Activated naive CD8-positive, alpha-beta T cell (primary cell): ENCODE measurements around the gene HIRA.
A peak's percentile ranks its signal among the peaks of the same experiment; 100 is the strongest.

ENCODE experiments used
- H3K27ac Mint-ChIP-seq: one replicate; pipeline ENCODE4 v1.8.0; 2021; ENCODE audit warnings: mixed read lengths
- H3K27me3 Mint-ChIP-seq: one replicate; pipeline ENCODE4 v1.8.0; 2021; ENCODE audit warnings: mixed read lengths
- H3K36me3 Mint-ChIP-seq: one replicate; pipeline ENCODE4 v1.8.0; 2021; ENCODE audit warnings: mixed read lengths
- H3K4me1 Mint-ChIP-seq: one replicate; pipeline ENCODE4 v1.8.0; 2021; ENCODE audit warnings: low read depth, mixed read lengths
- H3K4me3 Mint-ChIP-seq: one replicate; pipeline ENCODE4 v1.8.0; 2021; ENCODE audit warnings: mild to moderate bottlenecking, mixed read lengths
- H3K9me3 Mint-ChIP-seq: one replicate; pipeline ENCODE4 v1.8.0; 2021; ENCODE audit warnings: low read depth, mixed read lengths

Gene HIRA

DNA sequence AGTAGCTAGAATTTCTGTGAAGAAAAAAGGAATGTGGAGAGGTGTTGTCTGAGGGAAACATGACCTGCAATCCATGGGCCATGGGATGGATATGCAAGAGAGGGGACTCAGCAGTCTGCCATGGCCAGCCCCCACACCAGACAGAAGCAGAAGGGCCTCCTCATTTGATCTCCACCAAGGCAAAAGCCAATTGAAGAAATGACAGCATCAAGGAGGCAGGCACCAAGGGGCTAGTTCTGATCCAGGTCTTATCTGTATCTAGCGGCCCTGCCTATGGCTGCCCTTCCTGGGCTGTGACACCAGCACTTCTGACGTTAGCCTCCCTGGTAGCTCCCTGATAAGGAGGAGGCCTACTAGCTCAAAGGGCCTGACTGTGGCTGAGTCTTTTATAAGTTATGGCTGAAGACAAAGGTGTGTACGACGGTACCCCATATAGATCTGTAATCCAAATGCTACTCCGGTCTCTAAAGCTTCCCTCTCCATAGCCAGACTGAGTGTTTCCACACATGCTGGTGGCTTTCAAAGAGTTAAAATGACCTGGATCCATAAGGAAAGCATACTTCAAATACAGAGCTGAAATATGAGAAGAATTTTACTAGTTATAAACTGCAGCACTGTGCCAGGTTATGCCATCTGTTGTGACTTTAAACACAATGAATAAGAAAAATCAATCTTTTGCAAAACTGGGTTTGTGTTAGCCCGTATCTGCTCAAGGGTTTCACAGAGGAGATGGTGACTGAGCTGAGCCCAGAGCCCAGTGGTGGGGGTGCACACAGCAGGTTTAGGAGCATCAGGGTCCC lies 34.4 kb downstream of the HIRA start:
- peaks cover 16% of the 10 kb centered on the region for H3K36me3 Mint-ChIP-seq
- H3K9me3 Mint-ChIP-seq = no peaks in the 10 kb centered on the region
- H3K4me1 Mint-ChIP-seq = no peaks in the 10 kb centered on the region
- no peak overlapping the region for H3K4me3 Mint-ChIP-seq
- no peak overlapping the region for H3K27ac Mint-ChIP-seq
- H3K27me3 Mint-ChIP-seq = no peaks in the 10 kb centered on the region

- Mint-ChIP-seq H3K27ac (no peak overlapping the region), H3K36me3 (peaks cover 14% of the 10 kb centered on the region), H3K4me3 (no peak overlapping the region), H3K9me3 (no peaks in the 10 kb centered on the region), H3K27me3 (no peaks in the 10 kb centered on the region), H3K4me1 (no peaks in the 10 kb centered on the region)
Observed at GRCh38 chr22:19396561-19396933, 35.0 kb downstream of the HIRA start.

- Mint-ChIP-seq H3K27ac (no peak overlapping the region), H3K9me3 (no peaks in the 10 kb centered on the region)
Observed at GRCh38 chr22:19395276-19395675, 36.3 kb downstream of the HIRA start.

GRCh38 chr22:19394274-19395050 lies 37.1 kb downstream of the HIRA start:
- H3K4me3 Mint-ChIP-seq = no peak overlapping the region

More at GRCh38 chr22:19395276-19395675, 36.3 kb downstream of the HIRA start:
- H3K27me3 Mint-ChIP-seq = no peaks in the 10 kb centered on the region
- no peak overlapping the region for H3K4me3 Mint-ChIP-seq
- no peaks in the 10 kb centered on the region for H3K4me1 Mint-ChIP-seq
- H3K36me3 Mint-ChIP-seq = peaks cover 7% of the 10 kb centered on the region

GRCh38 chr22:19393704-19394103 lies 37.8 kb downstream of the HIRA start:
- no peak overlapping the region for H3K27ac Mint-ChIP-seq
- no peaks in the 10 kb centered on the region for H3K9me3 Mint-ChIP-seq
- H3K27me3 Mint-ChIP-seq = no peaks in the 10 kb centered on the region
- no peak overlapping the region for H3K4me3 Mint-ChIP-seq
- no peaks in the 10 kb centered on the region for H3K4me1 Mint-ChIP-seq
- peaks cover 7% of the 10 kb centered on the region for H3K36me3 Mint-ChIP-seq

More at GRCh38 chr22:19394274-19395050, 37.1 kb downstream of the HIRA start:
- H3K9me3 Mint-ChIP-seq = no peaks in the 10 kb centered on the region
- no peaks in the 10 kb centered on the region for H3K4me1 Mint-ChIP-seq
- no peak overlapping the region for H3K27ac Mint-ChIP-seq
- no peaks in the 10 kb centered on the region for H3K27me3 Mint-ChIP-seq
- H3K36me3 Mint-ChIP-seq = peaks cover 7% of the 10 kb centered on the region

GRCh38 chr22:19387575-19387974 lies 44.0 kb downstream of the HIRA start:
- peaks cover 9% of the 10 kb centered on the region for H3K36me3 Mint-ChIP-seq

GRCh38 chr22:19387038-19387437 lies 44.5 kb downstream of the HIRA start:
- Mint-ChIP-seq H3K36me3 (peaks cover 9% of the 10 kb centered on the region), H3K27me3 (no peaks in the 10 kb centered on the region), H3K27ac (no peak overlapping the region), H3K4me1 (no peaks in the 10 kb centered on the region), H3K4me3 (no peak overlapping the region), H3K9me3 (no peaks in the 10 kb centered on the region)

More at GRCh38 chr22:19387575-19387974, 44.0 kb downstream of the HIRA start:
- H3K9me3 Mint-ChIP-seq = no peaks in the 10 kb centered on the region
- no peaks in the 10 kb centered on the region for H3K27me3 Mint-ChIP-seq
- no peak overlapping the region for H3K27ac Mint-ChIP-seq
- no peak overlapping the region for H3K4me3 Mint-ChIP-seq
- no peaks in the 10 kb centered on the region for H3K4me1 Mint-ChIP-seq

DNA sequence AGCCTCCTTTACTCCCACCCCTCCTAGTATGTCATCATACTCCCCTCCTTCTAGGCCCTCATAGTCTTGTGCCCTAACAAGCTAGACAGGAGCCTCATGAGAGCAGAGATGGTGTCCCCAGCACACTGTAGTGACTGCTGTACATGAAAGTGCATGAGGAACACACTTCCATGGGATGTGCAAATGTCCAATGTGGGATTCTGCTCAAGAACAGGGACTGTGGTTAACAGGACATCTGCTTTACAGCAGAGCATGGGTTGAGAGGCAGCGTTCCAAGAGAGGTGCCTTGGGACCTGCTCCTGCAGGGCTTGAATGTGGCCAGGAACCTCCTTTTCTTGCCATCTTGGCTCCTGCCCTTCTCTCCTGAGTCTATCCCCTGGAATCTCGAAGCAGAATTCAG lies 45.3 kb downstream of the HIRA start:
- Mint-ChIP-seq H3K9me3 (no peaks in the 10 kb centered on the region), H3K4me1 (no peaks in the 10 kb centered on the region), H3K27me3 (no peaks in the 10 kb centered on the region), H3K36me3 (peaks cover 9% of the 10 kb centered on the region), H3K4me3 (no peak overlapping the region), H3K27ac (no peak overlapping the region)

DNA sequence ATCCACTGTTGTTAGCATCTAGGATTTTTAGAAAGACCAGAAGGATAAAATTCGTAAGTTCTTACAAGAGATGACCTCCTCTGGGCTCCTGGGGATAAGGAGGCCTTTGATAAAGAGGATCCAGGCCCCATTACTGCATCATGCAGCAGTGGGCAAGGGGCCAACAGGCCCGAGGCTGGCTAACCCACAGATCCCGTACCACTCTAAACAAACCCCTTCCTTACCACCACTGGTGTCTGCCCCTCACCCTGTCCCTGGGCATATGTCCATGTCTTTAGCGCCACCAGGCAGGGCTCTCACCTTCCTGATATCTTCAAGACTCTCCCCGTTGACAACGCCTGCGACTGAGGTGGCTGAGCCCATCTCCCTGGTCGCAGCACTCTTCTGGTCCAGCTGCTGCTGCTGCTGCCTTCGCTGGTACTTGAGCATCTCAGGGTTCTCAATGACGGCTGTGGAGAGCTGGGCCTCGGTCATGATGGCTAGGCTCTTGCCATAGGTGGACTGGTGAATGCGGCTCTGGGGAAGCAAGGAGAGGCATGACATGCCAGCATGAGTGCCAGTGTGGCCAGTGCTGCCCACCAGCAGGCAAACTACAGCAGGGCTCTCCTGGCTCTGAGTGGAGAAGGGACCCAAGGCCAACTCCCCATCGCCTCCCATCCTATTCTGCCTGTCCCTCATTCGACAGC lies 46.2 kb downstream of the HIRA start:
- no peaks in the 10 kb centered on the region for H3K4me1 Mint-ChIP-seq

GRCh38 chr22:19383292-19383691 lies 48.2 kb downstream of the HIRA start:
- Mint-ChIP-seq H3K36me3 (peaks cover 6% of the 10 kb centered on the region), H3K4me3 (no peak overlapping the region), H3K27me3 (no peaks in the 10 kb centered on the region), H3K9me3 (no peaks in the 10 kb centered on the region), H3K4me1 (no peaks in the 10 kb centered on the region), H3K27ac (no peak overlapping the region)

More for the DNA sequence above, 46.2 kb downstream of the HIRA start:
- Mint-ChIP-seq H3K9me3 (no peaks in the 10 kb centered on the region), H3K36me3 (peaks cover 6% of the 10 kb centered on the region), H3K27me3 (no peaks in the 10 kb centered on the region), H3K27ac (no peak overlapping the region), H3K4me3 (no peak overlapping the region)

DNA sequence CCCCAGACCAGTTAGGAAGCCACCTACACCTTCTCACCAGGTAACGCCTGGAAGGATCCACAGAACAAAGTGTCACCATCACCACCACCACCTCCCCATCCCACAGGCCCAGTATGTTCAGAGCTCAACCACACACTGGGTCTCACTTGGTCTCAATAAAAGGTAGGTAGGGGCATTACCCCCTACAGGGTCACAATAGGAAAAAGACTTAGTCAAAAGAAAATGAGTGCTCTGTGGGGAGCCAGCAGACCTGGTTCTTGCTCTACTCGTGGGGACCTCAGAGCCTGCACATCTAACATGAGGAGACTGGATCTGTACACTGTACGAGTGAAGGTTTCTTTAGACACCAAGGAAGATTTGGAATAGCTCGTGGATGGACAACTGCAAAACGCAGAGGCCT lies 49.3 kb downstream of the HIRA start:
- H3K36me3 Mint-ChIP-seq = peaks cover 6% of the 10 kb centered on the region
- H3K27ac Mint-ChIP-seq = peak overlapping the region; percentile 13
- no peaks in the 10 kb centered on the region for H3K27me3 Mint-ChIP-seq
- H3K4me3 Mint-ChIP-seq = no peak overlapping the region
- H3K4me1 Mint-ChIP-seq = no peaks in the 10 kb centered on the region
- no peaks in the 10 kb centered on the region for H3K9me3 Mint-ChIP-seq

DNA sequence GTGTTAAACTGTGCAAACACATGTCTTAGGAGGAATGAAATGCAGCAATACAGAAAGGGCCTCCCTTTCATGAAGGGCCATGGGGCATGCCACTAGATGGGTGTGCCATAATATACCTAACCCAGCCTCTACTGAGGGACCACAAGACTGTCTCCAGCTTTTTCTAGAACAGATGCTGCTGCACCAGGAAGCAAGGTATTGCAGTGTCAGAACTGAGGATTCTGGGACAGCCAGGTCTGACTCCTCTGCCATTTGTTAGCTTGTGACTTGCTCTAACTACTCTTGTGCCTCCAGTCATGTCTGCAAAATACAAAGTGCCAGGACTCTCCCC lies 53.2 kb downstream of the HIRA start:
- Mint-ChIP-seq H3K36me3 (peaks cover 4% of the 10 kb centered on the region), H3K4me3 (no peak overlapping the region), H3K27ac (no peak overlapping the region), H3K4me1 (no peaks in the 10 kb centered on the region), H3K27me3 (no peaks in the 10 kb centered on the region), H3K9me3 (no peaks in the 10 kb centered on the region)

- Mint-ChIP-seq H3K9me3 (no peaks in the 10 kb centered on the region), H3K27ac (no peak overlapping the region), H3K27me3 (no peaks in the 10 kb centered on the region), H3K4me1 (no peaks in the 10 kb centered on the region), H3K36me3 (peaks cover 4% of the 10 kb centered on the region), H3K4me3 (no peak overlapping the region)
Observed at GRCh38 chr22:19377565-19378343, 53.8 kb downstream of the HIRA start.

GRCh38 chr22:19376971-19377370 lies 54.6 kb downstream of the HIRA start:
- peaks cover 4% of the 10 kb centered on the region for H3K36me3 Mint-ChIP-seq
- H3K4me3 Mint-ChIP-seq = no peak overlapping the region
- no peaks in the 10 kb centered on the region for H3K4me1 Mint-ChIP-seq
- no peaks in the 10 kb centered on the region for H3K9me3 Mint-ChIP-seq
- H3K27ac Mint-ChIP-seq = no peak overlapping the region
- no peaks in the 10 kb centered on the region for H3K27me3 Mint-ChIP-seq
